Activated CD8-positive, alpha-beta memory T cell treated with anti-CD3 and anti-CD28 coated beads for 1 hour (primary cell): ENCODE data around the gene KRT77.
"Not testable (repeated sequence)": the region's sequence is repeated elsewhere in the genome, so short reads cannot be mapped to it uniquely, and the experiment has no call there.

Experiments used
- DNase-seq, 2 donors: peaks; one replicate each; pipeline ENCODE4 v3.0.0-alpha.2; 2020; ENCODE audit warnings: low read depth in 1 of 2; ENCODE audit errors: extremely low read depth in 1 of 2

KRT77 gene

GRCh38 chr12:52724384-52724783, 21.1 kb upstream of the KRT77 start:
- no peak for DNase-seq

GRCh38 chr12:52722680-52723079, 19.4 kb upstream of the KRT77 start:
- no peak for DNase-seq

DNA sequence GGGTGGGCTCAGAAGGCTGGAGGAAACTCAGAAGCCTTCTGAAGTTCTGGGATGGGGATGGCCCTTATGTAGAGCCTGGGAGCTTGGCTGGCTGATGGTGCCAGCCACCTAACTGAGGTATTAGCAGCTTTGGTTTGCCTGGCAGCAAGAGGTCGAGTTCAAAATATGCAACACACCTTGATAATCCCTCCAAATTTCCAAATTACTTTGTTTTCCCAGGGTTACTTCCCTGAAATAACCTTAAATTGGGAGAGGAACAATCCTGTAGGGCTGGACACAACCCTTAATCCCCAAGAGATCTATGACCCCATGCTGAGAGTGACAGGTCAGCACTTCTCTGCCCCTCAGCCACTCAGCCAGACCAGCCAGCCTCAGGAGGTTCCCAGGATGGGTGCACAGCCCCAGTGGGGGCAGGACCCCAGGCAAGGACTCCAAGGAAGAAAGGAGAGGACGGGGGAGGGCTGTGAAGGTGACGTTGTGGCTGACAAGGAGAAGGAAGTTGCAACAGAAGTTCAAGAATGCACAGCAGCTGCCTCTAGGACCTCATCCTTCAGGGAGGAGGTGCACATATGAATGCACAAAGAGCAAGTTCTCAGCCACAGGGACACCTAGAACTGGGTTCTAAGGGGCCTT, 18.6 kb upstream of the KRT77 start:
- no peak for DNase-seq

- DNase-seq, result no peak
These were observed 17.1 kb upstream of the KRT77 start for GRCh38 chr12:52720365-52720886.

DNA sequence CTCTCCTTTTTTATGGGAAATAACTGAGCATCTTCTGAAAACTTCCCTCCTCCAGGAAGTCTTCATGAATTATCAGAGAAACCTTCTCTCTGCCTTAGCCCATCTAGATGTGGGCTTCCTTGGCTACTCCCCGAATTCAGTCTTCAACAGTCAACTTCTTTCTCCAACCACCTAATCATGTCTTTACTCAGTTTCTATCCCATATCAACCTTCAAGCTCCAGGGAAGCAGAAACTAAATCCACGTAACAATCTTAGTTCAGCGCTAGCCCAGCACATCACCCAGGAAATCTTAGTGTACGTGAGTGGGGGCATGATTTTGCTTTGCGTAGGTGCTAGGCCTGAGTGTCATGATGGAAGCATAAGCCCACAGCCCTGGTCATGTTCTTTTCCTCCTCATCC, 12.7 kb upstream of the KRT77 start:
- no peak for DNase-seq

- no peak for DNase-seq
These were observed 12.1 kb upstream of the KRT77 start for GRCh38 chr12:52715416-52715815.

DNA sequence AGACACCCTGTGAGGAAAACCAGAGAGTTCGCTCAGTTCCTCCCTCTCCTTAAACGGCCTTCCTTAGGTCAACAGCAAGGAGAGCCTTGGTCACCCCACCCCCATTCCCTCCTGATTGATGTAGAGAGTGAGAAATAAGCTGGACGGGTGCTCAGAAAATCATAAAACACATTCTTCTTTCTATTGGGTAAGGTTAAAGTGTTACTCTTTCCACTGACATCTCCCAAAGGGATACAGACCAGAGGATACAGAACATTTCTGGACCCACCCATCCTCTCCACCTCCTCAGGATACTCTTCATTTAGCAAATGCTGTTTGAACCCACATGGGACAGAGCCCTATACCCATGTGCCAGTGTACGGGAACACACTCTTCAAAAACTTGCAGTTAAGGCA, 11.6 kb upstream of the KRT77 start:
- no peak for DNase-seq

GRCh38 chr12:52713960-52714886, 10.9 kb upstream of the KRT77 start:
- DNase-seq, result no peak

GRCh38 chr12:52712122-52712521, 8.8 kb upstream of the KRT77 start:
- not testable (repeated sequence) for DNase-seq

DNA sequence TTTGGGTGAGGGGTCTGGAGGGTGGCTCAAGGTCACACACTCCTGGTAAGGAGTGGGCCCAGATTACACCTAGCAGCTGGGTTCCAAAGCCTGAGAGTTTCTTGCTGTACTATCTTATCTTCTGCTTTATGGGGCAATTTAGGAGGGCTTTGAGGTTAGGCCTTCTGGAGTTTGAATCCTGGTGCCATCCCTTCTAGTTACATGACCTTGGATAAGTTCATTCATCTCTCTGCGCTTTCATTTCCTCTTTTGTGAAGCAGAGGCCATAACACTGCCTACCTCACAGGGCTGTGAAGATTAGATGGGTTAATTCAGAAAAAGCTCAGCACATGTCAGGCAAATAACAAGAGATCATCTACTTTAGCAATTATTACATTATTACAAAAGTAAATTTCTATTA, 7.4 kb upstream of the KRT77 start:
- no peak for DNase-seq

DNA sequence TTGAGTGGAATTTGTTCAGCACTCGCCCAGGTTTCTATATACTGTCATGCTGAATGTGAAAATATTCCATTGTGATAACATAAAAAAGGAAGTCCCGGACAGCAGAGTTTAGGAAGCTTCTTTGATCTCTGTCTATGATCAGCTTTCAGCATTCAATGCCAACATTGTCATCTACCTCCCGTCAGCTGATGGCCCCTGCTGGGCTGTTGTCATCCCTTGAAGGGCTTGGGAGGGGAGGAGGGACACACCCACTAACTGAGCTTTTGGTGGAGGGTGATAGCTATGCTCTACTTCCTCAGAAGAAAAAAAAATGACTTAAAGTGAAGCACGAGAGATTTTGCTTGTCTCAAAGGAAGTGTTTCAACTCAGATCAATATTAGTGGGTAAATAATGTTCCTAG, 4.7 kb upstream of the KRT77 start:
- no peak for DNase-seq

DNA sequence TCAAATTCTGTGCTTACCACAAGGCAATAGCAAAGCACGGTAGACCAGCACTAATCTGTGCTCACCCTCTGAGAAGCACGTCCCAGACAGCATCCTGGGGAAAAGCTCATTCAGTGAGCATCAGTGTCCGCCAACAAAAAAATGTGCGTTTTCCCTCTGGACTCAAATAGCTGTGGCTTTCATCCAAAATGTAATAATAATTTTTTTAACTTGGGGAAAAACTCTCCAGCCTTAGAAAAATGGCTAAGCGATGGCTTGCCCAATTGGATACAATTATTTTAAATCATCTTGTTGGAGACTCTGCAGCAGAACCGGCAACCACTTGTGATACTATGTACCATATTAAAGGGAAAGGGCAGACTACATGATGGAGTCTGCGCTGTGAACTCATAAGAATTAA, 1.1 kb upstream of the KRT77 start:
- no peak for DNase-seq

GRCh38 chr12:52703878-52704277, 554 bp upstream of the KRT77 start:
- no peak for DNase-seq

GRCh38 chr12:52702338-52702737, 986 bp downstream of the KRT77 start:
- no peak for DNase-seq

GRCh38 chr12:52701281-52701680, 2.0 kb downstream of the KRT77 start:
- no peak for DNase-seq

DNA sequence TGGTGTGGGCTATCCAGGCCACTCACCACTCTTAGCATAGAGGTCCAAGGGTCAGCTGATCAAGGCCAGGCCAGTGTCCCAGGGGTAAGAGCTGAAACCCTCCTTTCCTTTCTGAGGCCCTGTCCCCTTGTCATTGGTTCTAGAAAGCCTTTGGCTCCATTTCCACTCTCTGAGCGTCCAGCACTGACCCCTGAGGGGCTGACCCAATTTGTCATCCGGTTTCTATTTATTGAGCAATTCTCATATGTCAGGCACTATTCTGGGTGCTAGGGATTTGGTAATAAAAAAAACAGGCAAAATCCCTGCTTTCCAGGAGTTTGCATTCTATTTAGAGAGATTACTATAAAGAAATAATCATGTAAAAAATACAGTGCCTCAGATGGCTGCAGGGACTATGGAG, 3.4 kb downstream of the KRT77 start:
- DNase-seq, result no peak

- DNase-seq, result no peak
These were observed 4.0 kb downstream of the KRT77 start for GRCh38 chr12:52699373-52699772.

- DNase-seq, result no peak
These were observed 4.5 kb downstream of the KRT77 start for GRCh38 chr12:52698651-52699340.

DNA sequence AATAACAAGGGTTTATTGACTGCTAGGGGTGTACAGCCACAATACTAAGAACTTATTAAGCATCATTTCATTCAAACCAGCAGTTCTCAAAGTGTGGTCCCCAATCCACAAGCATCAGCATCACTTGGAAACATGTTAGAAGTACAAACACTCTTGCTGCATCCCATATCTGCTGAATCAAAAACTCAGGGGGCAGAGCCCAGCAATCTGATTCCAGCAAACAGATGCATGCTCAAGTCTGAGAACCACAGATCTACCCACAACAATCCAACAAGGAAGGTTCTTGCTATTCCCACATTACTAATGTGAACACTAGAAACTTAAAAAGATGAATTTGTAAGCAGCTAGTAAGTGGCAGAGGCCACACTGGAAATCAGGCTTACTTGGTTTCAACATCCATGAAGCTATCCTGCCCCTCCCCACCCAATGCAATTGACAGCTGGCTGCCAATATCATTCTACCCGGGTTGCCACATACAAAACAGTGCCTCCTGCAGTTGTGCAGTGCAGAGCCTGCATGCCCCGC, 6.2 kb downstream of the KRT77 start:
- no peak for DNase-seq

DNA sequence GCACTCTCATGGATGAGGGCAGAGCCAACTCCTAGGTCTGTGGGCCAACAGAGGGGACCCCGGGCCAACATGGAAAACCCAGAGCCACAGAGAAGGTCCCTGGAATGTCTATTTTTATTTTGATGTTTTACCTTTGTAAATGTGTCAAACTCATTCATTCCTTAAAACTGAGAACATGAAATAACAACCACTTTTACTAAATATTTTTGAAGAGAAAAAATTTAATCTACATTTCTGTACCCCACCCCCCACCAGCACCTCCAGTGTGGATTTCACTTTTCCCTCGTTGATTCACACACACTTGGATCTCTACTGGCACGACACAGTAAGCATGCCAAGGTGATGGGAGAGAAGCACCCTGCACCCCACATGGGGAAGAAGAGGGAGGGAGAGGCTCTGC, 6.7 kb downstream of the KRT77 start:
- no peak for DNase-seq

DNA sequence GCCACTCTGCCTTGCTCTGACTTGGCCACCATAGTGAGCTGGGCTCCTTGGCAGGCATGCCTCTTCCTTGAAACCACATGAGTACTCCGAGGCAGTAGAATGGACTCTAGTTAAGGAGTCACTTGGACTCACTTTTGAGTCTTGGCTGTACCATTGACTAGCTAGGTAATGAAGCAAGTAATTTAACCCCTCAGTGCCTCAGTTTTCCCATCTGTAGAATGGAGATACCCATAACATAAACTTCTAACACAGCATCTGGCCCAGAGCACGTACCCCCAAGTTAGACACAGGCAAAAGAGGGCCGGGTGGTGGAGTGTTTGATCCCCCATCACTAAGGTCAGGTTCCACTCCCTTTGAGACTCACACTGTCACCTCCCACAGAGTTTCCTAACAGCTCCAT, 8.3 kb downstream of the KRT77 start:
- DNase-seq, result no peak
